ENCODE measurements around the gene DMXL2. TPM values are rescaled to one million over a fixed set of nuclear protein-coding genes. Genes with fewer than 3 reads are reported as not detected.

The DMXL2 gene
- total and polyA plus RNA-seq, 2 experiments from 2014 or later, result 6.1 to 61.1 TPM

GRCh38 chr15:51585986-51586385, 36.6 kb downstream of the DMXL2 start:
- Mint-ChIP-seq H3K4me3 (no peak overlapping the region), H3K27ac (no peak overlapping the region), H3K36me3 (ENCODE audit: low read depth) (peaks cover 17% of the 10 kb centered on the region), H3K9me3 (peaks cover 26% of the 10 kb centered on the region), H3K27me3 (ENCODE audit: insufficient read depth, low read depth, poor library complexity) (no peaks in the 10 kb centered on the region), H3K4me1 (no peaks in the 10 kb centered on the region; the same call in 2 of the 3 replicates)
- H3K4me3 ChIP-seq, result no peak overlapping the region
- DNase-seq (ENCODE audit: low spot score) (no peak), ATAC-seq (no peak)
- no peaks in the 10 kb centered on the region for H3K27me3 ChIP-seq (ENCODE audit: insufficient read depth)
- H3K27ac ChIP-seq (ENCODE audit: low read depth), result no peak overlapping the region
- no peaks in the 10 kb centered on the region for H3K79me2 ChIP-seq (replicated peaks; ENCODE audit: insufficient read depth)
- no peak for TF ChIP-seq CREB1 (CRISPR knock-in tag; IDR thresholded peaks at IDR 0.05; ENCODE audit: low read depth)
- no peak for TF ChIP-seq EZH2phosphoT487 (IDR thresholded peaks at IDR 0.05; ENCODE audit: unreplicated experiment)
- no peak for TF ChIP-seq JUNB (IDR thresholded peaks at IDR 0.05; ENCODE audit: unreplicated experiment)
- no peak for TF ChIP-seq CTCF (conservative IDR thresholded peaks at IDR 0.05; ENCODE audit: low read depth in 2 of 2)
- no peak for TF ChIP-seq EZH2 (IDR thresholded peaks at IDR 0.05; ENCODE audit: low read depth, unreplicated experiment)
- TF ChIP-seq ZNF462 (CRISPR knock-in tag; IDR thresholded peaks at IDR 0.05), result no peak
- TF ChIP-seq ZNF331 (CRISPR knock-in tag; IDR thresholded peaks at IDR 0.05; ENCODE audit: low read depth), result no peak
- TF ChIP-seq REST (IDR thresholded peaks at IDR 0.05; ENCODE audit: unreplicated experiment), result no peak
- TF ChIP-seq STAT1 (IDR thresholded peaks at IDR 0.05; ENCODE audit: unreplicated experiment), result no peak
- TF ChIP-seq POLR2AphosphoS5 (IDR thresholded peaks at IDR 0.05; ENCODE audit: low read depth), result no peak
- no peak for TF ChIP-seq NANOG (IDR thresholded peaks at IDR 0.05; ENCODE audit: borderline replicate concordance)
- no peak for TF ChIP-seq ETS1 (IDR thresholded peaks at IDR 0.05)
- TF ChIP-seq ZNF114 (CRISPR knock-in tag; IDR thresholded peaks at IDR 0.05), result no peak
- no peaks in the 10 kb centered on the region for H4K20me1 ChIP-seq (replicated peaks; ENCODE audit: insufficient read depth)
- H3K9me2 ChIP-seq (ENCODE audit: insufficient read depth), result no peaks in the 10 kb centered on the region
- H3K36me3 ChIP-seq (ENCODE audit: insufficient read depth), result no peaks in the 10 kb centered on the region
- no peaks in the 10 kb centered on the region for H3F3A ChIP-seq (replicated peaks; ENCODE audit: low read depth)
- no peak overlapping the region for H3K4me2 ChIP-seq
- H3K4me1 ChIP-seq (ENCODE audit: insufficient read depth), result no peaks in the 10 kb centered on the region
- H2AFZ ChIP-seq, result no peak overlapping the region
